ENCODE measurements around the gene SLC6A6. TPM values are rescaled to one million over a fixed set of nuclear protein-coding genes. Genes with fewer than 3 reads are reported as not detected.

The SLC6A6 gene
- polyA plus RNA-seq, 3 donors: 1.5 to 11.7 (median 3.8) TPM

DNA sequence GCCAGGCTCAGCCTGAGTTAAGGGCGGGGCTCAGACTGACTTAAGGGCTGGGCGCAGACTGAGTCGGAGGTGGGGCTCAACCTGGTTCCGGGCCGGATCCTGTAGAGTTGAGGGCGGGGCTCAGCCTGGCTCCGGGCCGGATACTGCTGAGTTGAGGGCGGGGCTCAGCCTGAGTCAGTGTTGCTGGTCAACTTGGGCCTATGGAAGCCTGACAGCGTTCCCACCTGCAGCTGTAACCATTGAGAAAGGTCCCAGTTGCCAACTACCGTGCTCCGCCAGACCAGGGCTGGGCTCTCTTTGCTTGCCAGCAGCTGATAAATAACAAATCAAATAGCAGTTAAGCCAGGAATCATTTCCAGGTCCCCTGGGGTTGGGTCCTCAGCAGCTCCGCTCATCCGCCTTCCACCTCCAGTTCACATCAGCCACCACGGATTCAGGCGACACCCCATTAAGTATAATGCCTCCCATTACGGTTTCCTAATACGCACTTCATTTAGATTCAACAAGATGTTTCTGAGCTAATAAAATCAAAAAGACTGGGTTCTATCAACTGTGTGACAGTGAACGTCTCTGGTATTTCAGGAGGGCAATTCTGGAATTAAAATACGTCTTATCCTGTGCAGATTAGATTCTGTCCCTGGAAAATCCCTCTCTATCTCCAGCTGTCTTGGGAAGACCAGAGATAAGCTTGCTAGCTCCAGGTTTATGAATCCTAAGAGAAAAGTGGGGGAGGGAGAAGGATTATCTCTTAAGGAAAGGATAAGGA lies 130.5 kb downstream of the SLC6A6 start:
- no peak overlapping the region for H3K27ac ChIP-seq (ENCODE audit: low read depth, low read length)
- 38 to 65% (median 55%) methylated on average over 20 of the region's 20 CpGs for WGBS, 3 donors

DNA sequence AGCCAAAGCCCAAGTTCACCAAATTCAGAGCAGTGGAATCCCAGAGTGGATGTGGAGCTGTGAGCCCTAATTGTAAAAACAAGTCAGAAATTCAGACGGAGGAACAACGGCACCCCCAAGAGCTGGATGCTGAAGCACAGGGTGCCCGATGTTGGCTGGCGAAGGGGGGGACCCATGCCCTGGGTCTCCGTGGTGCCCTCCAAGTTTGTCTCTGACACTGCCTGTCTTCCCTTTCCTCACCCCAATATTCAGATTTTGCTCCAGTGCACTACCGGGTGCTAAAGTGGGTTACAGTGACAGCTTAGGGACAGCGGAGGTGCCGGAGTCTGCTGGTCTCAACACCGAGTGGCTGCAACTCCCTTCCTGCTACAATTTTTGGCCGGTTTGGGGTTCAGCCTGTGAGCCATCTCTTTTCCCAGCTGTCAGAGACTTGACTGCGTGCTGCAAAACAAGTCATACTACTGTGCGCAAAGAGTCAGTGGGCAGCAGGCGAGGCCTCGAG lies 131.1 kb downstream of the SLC6A6 start:
- no peak overlapping the region for H3K27ac ChIP-seq (ENCODE audit: low read depth, low read length)

DNA sequence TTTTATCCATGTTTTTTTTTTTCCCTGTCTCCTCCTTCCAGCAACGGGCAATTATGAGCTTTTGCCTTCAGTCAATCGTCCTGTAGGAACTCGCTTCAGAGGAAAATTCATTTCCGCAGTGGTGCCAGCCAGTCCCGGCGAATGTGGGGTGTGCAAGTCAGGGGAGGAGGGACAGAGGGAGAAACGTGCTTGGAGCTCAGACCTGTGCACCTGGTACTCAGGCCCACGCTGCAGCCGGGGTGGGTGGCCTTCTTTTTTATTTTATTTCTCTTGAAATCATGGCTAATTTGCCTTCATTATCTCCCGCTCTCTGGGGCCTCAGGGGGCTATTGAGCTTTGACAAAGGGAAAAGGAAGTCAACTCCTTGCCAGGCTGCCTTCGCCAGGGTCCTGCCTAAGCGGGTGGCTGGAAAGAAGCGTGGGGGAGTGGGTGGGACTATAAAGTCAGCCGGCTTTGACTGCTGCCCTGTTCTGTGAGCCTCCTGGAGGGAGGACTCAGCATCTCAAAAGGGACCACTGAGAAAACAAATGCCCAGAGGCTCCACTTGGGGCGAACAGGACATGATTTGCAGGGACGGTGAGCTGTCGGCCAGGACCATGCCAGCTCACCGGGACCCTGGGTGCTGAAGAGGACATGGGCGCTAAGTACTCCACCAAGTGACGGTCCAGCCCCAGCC lies 132.2 kb downstream of the SLC6A6 start:
- WGBS, 3 donors: 33 to 45% (median 37%) methylated on average over 20 of the region's 20 CpGs
- H3K27ac ChIP-seq (ENCODE audit: low read depth, low read length): no peak overlapping the region

More for the DNA sequence above, 131.1 kb downstream of the SLC6A6 start:
- WGBS, 3 donors: 86 to 88% (median 88%) methylated on average over 14 of the region's 14 CpGs

DNA sequence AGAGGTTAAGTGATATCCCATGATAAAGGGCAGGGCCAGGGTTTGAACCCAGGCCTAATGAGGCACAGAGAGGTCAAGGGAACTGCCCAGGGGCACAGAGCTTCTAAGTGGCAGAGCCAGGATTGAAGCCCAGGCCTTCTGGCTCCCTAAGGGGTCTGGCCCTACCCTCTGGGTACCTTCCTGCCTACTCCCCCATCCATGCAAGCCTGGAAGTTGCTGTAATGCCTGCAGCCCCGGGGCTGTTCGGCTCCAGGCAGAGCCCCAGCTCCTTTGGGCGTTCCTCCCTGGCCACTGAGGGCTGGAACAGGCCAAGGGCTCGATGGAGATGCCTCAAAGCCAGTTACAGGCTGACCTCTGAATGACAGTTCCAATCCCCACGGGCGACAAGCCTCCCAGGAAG lies 133.2 kb downstream of the SLC6A6 start:
- no peak overlapping the region for H3K27ac ChIP-seq (ENCODE audit: low read depth, low read length)
- 63 to 81% (median 66%) methylated on average over 6 of the region's 6 CpGs for WGBS, 3 donors

DNA sequence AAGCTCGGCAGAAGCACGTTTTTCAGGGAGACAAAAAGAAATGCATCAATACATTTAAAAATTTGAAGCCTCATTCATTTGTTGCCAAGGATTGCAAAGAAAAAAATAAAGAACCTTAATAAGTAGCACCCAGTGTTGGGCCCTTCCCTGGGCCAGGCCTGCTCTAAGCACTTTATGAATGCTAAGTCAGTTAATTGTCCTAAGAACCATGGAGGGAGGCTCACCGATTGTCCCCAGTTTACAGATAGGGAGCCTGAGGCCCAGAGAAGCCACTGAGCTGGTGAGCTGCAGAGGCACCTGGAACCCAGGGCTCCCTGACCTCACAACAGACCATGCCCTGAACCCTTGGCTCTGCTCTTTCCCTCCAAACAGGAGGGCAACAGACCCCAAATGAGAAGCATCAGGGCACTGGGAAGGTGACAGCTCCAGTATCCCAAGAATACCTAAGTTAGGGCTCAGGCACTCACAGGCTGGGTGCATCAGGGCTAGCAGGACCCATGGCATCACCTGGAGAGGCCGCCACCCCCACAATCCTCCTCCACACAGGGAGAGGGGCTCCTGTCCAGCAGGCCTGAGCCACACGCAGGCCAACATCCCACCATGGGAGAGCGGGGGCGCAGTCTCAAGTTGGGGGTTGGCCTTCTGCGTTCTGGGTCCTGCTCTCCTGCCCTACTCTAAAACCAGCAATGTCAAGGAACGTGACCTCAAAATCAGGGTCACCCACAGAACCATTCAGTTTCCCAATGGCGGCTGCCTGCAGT lies 133.8 kb downstream of the SLC6A6 start:
- WGBS, 3 donors: 90 to 93% (median 93%) methylated on average over 10 of the region's 10 CpGs

DNA sequence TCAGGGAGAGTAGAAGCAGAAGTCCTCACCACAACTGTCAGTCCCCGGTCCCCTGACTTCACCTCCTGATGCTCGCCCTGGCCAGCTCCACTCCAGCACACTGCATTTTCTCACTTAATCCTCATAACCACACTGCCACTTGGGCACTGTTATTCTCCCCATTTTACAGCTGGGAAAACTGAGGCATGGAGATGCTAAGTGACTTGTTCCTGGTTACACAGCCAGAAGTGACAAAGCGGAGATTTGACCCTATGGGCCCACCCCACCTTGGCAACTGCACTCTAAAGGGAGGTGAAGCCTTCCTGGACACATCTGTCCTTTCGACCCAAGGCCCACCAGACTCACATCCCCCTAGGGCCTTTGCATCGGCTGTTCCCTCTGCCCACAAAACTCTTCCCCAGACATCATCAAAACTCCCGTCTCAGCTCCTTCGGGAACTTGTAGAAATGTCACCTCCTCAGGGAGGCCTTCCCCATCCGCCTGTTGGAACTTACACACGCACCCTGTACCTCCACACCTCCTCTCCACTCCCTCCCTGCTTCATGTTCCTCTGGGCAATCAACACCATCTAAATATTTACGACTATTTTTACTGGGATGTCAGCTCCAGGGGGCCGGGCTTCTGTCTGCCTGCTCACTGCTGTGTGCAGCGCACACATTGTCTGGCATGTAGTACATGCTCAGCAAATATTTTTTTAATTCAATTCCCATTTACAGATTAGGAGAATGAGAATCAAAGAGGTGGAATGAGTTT lies 134.6 kb downstream of the SLC6A6 start:
- no peak overlapping the region for H3K27ac ChIP-seq (ENCODE audit: low read depth, low read length)

More for the DNA sequence above, 133.8 kb downstream of the SLC6A6 start:
- no peak overlapping the region for H3K27ac ChIP-seq (ENCODE audit: low read depth, low read length)

DNA sequence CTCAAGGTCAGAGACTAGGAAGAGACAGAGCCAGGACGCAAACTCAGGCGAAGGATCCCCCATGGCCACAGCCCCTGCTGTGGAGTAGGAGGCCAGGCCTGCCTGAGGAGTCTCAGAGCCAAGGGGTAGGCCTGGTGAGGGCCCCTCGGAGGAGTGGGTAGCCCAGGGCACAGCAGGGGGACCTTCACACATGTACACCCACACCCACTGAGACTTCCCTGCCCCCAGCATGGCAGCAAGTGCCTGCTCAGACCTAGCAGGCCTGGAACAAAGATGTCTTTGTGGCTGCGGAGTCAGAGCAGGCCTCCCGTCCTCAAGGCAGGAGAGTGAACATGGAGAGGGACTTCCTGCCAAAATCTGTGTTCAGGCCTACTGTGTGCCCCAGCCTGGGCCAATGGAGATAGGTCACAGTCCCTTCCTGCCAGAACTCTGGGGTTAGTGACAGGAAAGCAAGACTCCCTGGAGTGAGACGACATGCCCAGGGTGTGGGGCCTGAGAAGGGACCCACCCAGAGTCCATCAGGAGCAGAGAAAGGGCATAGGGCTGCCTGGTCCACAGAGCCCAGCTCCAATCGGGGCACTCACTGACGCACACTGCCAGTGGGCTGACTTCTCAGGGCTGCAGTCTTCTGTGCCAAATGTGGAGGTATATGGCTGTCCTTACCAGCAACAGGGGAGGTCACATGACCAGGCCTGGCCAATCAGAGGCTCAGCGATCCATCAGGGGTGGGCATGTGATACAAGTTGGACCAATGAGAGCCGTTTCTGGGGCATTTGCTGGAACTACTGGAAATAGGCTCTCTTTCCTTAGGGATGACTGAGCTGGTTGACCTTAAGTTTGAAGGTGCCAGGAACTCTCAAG lies 135.4 kb downstream of the SLC6A6 start:
- 90 to 94% (median 92%) methylated on average over 10 of the region's 10 CpGs for WGBS, 3 donors
- H3K27ac ChIP-seq (ENCODE audit: low read depth, low read length): no peak overlapping the region

More for the DNA sequence above, 134.6 kb downstream of the SLC6A6 start:
- 88 to 94% (median 92%) methylated on average over 12 of the region's 12 CpGs for WGBS, 3 donors

DNA sequence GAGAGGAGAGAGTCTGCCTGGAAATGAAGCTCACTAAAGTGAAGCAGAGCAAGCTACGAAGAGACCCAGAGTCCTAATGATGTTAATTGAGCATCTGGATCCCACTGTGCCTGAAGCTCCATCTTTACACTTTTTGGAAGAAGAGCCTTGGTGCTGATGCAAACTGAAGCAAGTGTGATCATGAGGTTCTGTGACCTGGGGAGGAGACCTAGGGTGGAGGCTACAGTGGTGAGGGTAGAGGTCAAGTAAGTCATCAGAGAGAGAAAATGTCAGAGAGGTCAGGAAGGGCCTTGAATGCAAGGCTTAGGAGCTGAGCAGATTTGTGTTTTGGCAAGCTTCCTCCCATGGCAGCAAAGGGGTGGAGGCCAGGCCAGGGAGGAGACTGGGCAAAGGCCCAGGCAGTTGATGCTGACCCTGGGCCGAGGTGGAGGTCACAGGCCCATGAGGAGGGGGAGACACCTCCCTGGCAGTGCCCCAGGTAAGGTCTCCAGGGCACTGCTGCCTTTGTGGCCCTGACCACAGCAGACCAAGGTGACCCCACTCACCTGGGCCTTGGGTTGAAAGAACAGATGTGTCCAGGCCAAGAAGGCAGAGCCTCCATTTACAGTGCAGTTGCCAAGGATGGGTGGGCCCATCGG lies 136.2 kb downstream of the SLC6A6 start:
- WGBS, 3 donors: 59 to 78% (median 68%) methylated on average over 3 of the region's 3 CpGs
- H3K27ac ChIP-seq (ENCODE audit: low read depth, low read length): no peak overlapping the region

Other genes starting within 250 kb of the SLC6A6 start
- gene XPC, start 224.0 kb upstream of the SLC6A6 start, polyA plus RNA-seq: 10 to 100 TPM; 14.6 to 16.9 (median 16.8) TPM
- gene LSM3, start 223.8 kb upstream of the SLC6A6 start, polyA plus RNA-seq: 10 to 100 TPM in 2 of 3 donors, 1 to 10 TPM in 1; 6.3 to 20.7 (median 11.0) TPM
- gene GRIP2, start 137.7 kb downstream of the SLC6A6 start, polyA plus RNA-seq: 1 to 10 TPM in 1 of 3 donors, under 1 TPM in 2; 0.14 to 3.7 (median 0.49) TPM
- 10 to 100 TPM in 2 of 3 donors, 1 to 10 TPM in 1; 9.4 to 10.7 (median 10.3) TPM for gene CCDC174, start 249.2 kb downstream of the SLC6A6 start, polyA plus RNA-seq